MM.1S (cell line): ENCODE data around the gene FBXO45.

Source experiments
- CTCF ChIP-seq: fragments of 300-600 bp; sonication (generic); IDR thresholded peaks from 2 replicates; pipeline ENCODE4 v1.5.1; 2016; ENCODE audit warnings: antibody characterized with exemption, low read length, mixed read lengths
- EZH2 ChIP-seq: fragments of 300-600 bp; sonication (generic); optimal IDR thresholded peaks from 2 replicates; pipeline ENCODE3; 2017; ENCODE audit warnings: low read depth, mild to moderate bottlenecking, antibody characterized with exemption, low read length, mixed read lengths
- EZH2phosphoT487 ChIP-seq: fragments of 300-600 bp; sonication (generic); IDR thresholded peaks from 2 replicates; pipeline ENCODE4 v1.6.1; 2018; ENCODE audit warnings: antibody characterized with exemption, low read length

DNA sequence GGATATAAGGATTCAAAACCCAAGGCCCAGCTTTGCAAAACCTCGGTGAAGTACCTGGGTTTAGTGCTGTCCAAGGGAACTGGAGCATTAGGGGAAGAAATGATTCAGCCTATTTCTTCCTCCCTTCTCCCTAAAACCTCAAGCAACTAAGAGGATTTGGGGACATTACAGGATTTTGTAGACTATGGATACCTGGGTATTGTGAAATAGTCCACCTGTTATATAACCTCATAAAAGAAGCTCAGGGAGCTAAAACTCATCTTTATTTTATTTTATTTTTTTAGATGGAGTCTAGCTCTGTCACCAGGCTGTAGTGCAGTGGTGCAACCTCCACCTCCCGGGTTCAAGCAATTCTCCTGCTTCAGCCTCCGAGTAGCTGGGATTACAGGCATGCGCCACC lies 44.6 kb upstream of the FBXO45 start:
- TF ChIP-seq CTCF (no peak), EZH2 (no peak), EZH2phosphoT487 (no peak)
